Peyer's patch (tissue), 4 donors: Measurements from ENCODE around the gene TEX53.

ENCODE experiments used
- POLR2A ChIP-seq, 2 donors: fragments of 450-650 bp; IDR thresholded peaks; one replicate each; pipeline ENCODE4 v1.5.1; 2017; ENCODE audit warnings: antibody characterized with exemption in 2 of 2, mild to moderate bottlenecking in 2 of 2, moderate library complexity in 2 of 2
- TF ChIP-seq, protein P1 (sequence below), 6 experiments: fragments of 450-650 bp in 4 of 6; fragments of 200-600 bp in 2 of 6; sonication (generic) in 1 of 6; IDR thresholded peaks; one replicate each; pipeline ENCODE4 v1.5.1; 2017 to 2019; ENCODE audit warnings: antibody characterized with exemption in 6 of 6, mild to moderate bottlenecking in 3 of 6, moderate library complexity in 1 of 6

DNA sequence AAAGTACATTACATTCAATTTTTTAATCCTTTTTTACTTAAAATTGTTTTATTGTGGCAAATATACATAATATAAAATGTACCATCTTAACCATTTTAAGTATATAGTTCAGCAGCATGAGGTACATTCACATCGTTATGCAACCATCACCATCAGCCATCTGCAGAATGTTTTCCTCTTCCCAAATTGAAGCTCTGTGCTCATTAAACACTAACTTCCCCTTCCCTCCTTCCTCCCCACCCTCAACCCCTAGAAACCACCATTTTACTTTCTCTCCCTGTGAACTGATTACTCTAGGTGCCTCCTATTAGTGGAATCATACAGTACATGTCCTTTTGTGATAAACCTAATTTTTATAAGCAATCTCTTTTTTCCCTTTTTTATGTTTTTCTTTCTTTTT, 15.6 kb downstream of the TEX53 start:
- TF ChIP-seq POLR2A (IDR thresholded peaks at IDR 0.05): no peak
- TF ChIP-seq, protein P1, sequence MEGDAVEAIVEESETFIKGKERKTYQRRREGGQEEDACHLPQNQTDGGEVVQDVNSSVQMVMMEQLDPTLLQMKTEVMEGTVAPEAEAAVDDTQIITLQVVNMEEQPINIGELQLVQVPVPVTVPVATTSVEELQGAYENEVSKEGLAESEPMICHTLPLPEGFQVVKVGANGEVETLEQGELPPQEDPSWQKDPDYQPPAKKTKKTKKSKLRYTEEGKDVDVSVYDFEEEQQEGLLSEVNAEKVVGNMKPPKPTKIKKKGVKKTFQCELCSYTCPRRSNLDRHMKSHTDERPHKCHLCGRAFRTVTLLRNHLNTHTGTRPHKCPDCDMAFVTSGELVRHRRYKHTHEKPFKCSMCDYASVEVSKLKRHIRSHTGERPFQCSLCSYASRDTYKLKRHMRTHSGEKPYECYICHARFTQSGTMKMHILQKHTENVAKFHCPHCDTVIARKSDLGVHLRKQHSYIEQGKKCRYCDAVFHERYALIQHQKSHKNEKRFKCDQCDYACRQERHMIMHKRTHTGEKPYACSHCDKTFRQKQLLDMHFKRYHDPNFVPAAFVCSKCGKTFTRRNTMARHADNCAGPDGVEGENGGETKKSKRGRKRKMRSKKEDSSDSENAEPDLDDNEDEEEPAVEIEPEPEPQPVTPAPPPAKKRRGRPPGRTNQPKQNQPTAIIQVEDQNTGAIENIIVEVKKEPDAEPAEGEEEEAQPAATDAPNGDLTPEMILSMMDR (IDR thresholded peaks at IDR 0.05): no peak
